ENCODE results near the gene CD79B.

DNA sequence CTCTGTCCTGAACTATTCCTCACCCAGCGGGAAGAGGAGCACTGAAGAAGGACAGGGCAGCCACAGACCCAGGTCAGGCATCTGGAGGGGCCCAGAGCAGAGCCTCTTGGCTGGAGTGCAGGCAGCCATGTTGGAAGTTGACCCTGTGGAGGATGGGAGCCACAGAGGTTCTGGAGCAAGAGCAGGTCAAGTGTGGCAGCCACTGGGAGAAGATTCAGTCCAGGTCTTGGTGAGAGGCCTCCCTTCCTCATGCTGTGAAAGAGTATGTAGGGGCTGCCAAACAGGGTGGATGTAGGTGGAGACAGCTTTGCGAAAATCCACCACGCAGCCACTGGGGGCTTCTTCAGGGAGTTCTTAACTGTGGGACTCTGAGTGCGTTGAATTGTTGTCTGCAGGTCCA lies 590 bp upstream of the CD79B start:
- TF ChIP-seq, protein P1, sequence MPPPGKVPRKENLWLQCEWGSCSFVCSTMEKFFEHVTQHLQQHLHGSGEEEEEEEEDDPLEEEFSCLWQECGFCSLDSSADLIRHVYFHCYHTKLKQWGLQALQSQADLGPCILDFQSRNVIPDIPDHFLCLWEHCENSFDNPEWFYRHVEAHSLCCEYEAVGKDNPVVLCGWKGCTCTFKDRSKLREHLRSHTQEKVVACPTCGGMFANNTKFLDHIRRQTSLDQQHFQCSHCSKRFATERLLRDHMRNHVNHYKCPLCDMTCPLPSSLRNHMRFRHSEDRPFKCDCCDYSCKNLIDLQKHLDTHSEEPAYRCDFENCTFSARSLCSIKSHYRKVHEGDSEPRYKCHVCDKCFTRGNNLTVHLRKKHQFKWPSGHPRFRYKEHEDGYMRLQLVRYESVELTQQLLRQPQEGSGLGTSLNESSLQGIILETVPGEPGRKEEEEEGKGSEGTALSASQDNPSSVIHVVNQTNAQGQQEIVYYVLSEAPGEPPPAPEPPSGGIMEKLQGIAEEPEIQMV (CRISPR knock-in tag; IDR thresholded peaks at IDR 0.05; ENCODE audit: low read depth), result no peak
- TF ChIP-seq EZH2 (conservative IDR thresholded peaks at IDR 0.05; ENCODE audit: low read depth, low read length) (no peak), SMARCE1 (IDR thresholded peaks at IDR 0.05; ENCODE audit: borderline replicate concordance) (no peak), MYNN (CRISPR knock-in tag; IDR thresholded peaks at IDR 0.05; ENCODE audit: low read depth) (no peak), MXD1 (CRISPR knock-in tag; IDR thresholded peaks at IDR 0.05) (no peak)
- TF ChIP-seq, protein P2, sequence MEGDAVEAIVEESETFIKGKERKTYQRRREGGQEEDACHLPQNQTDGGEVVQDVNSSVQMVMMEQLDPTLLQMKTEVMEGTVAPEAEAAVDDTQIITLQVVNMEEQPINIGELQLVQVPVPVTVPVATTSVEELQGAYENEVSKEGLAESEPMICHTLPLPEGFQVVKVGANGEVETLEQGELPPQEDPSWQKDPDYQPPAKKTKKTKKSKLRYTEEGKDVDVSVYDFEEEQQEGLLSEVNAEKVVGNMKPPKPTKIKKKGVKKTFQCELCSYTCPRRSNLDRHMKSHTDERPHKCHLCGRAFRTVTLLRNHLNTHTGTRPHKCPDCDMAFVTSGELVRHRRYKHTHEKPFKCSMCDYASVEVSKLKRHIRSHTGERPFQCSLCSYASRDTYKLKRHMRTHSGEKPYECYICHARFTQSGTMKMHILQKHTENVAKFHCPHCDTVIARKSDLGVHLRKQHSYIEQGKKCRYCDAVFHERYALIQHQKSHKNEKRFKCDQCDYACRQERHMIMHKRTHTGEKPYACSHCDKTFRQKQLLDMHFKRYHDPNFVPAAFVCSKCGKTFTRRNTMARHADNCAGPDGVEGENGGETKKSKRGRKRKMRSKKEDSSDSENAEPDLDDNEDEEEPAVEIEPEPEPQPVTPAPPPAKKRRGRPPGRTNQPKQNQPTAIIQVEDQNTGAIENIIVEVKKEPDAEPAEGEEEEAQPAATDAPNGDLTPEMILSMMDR (CRISPR knock-in tag; IDR thresholded peaks at IDR 0.05), result no peak
- TF ChIP-seq, protein P3, sequence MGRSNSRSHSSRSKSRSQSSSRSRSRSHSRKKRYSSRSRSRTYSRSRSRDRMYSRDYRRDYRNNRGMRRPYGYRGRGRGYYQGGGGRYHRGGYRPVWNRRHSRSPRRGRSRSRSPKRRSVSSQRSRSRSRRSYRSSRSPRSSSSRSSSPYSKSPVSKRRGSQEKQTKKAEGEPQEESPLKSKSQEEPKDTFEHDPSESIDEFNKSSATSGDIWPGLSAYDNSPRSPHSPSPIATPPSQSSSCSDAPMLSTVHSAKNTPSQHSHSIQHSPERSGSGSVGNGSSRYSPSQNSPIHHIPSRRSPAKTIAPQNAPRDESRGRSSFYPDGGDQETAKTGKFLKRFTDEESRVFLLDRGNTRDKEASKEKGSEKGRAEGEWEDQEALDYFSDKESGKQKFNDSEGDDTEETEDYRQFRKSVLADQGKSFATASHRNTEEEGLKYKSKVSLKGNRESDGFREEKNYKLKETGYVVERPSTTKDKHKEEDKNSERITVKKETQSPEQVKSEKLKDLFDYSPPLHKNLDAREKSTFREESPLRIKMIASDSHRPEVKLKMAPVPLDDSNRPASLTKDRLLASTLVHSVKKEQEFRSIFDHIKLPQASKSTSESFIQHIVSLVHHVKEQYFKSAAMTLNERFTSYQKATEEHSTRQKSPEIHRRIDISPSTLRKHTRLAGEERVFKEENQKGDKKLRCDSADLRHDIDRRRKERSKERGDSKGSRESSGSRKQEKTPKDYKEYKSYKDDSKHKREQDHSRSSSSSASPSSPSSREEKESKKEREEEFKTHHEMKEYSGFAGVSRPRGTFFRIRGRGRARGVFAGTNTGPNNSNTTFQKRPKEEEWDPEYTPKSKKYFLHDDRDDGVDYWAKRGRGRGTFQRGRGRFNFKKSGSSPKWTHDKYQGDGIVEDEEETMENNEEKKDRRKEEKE (IDR thresholded peaks at IDR 0.05), result no peak
- TF ChIP-seq, protein P4, sequence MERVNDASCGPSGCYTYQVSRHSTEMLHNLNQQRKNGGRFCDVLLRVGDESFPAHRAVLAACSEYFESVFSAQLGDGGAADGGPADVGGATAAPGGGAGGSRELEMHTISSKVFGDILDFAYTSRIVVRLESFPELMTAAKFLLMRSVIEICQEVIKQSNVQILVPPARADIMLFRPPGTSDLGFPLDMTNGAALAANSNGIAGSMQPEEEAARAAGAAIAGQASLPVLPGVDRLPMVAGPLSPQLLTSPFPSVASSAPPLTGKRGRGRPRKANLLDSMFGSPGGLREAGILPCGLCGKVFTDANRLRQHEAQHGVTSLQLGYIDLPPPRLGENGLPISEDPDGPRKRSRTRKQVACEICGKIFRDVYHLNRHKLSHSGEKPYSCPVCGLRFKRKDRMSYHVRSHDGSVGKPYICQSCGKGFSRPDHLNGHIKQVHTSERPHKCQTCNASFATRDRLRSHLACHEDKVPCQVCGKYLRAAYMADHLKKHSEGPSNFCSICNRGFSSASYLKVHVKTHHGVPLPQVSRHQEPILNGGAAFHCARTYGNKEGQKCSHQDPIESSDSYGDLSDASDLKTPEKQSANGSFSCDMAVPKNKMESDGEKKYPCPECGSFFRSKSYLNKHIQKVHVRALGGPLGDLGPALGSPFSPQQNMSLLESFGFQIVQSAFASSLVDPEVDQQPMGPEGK (CRISPR knock-in tag; IDR thresholded peaks at IDR 0.05), result no peak
- TF ChIP-seq, protein P5, sequence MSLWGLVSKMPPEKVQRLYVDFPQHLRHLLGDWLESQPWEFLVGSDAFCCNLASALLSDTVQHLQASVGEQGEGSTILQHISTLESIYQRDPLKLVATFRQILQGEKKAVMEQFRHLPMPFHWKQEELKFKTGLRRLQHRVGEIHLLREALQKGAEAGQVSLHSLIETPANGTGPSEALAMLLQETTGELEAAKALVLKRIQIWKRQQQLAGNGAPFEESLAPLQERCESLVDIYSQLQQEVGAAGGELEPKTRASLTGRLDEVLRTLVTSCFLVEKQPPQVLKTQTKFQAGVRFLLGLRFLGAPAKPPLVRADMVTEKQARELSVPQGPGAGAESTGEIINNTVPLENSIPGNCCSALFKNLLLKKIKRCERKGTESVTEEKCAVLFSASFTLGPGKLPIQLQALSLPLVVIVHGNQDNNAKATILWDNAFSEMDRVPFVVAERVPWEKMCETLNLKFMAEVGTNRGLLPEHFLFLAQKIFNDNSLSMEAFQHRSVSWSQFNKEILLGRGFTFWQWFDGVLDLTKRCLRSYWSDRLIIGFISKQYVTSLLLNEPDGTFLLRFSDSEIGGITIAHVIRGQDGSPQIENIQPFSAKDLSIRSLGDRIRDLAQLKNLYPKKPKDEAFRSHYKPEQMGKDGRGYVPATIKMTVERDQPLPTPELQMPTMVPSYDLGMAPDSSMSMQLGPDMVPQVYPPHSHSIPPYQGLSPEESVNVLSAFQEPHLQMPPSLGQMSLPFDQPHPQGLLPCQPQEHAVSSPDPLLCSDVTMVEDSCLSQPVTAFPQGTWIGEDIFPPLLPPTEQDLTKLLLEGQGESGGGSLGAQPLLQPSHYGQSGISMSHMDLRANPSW (CRISPR knock-in tag; IDR thresholded peaks at IDR 0.05; ENCODE audit: borderline replicate concordance), result no peak
